ENCODE results near the gene KCP. TPM values are rescaled to one million over a fixed set of nuclear protein-coding genes. Genes with fewer than 3 reads are reported as not detected.

The KCP gene
- total RNA-seq, 6 experiments from 2014 or later = 0.10 to 0.22 (median 0.12) TPM; not detected in 2

DNA sequence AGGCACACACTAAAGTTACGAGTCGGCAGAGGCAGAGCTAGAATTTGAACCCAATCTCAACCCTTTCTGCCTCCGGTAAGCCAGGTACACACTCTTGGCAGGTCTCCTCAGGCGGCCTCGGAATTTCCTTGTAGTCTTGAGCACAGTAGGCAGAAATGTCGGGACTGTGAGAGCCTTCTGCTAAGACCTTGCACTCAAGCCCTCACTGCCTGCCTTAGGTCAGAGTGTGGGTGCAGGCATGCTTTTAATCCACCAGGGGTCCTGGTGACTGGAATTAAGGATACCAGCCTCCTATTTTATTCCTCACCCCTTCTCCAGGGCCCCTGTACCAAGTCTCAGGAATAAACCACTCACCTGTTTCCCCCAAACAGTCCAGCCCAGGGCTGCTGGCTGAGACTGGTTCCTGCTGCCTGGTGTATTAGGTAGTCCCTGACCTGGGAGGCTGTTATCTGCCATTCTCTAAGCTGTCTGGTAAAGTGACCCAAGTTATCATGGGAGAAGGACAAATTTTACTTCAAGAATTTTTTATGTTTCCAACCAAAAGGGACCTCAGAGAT is 47.0 kb downstream of the KCP start:
- DNase-seq (peak in 1 of 3 donors; percentile 42), ATAC-seq (peak; percentile 35 to 55 (median 51))
- peak overlapping the region; percentile 77 to 97 (median 83) for H3K4me3 ChIP-seq
- WGBS (ENCODE audit: insufficient coverage, low coverage, low lambda C conversion rate, missing lambda C conversion rate) = 4% methylated on average over 3 of the region's 6 CpGs
- H3K9me3 ChIP-seq = no peaks in the 10 kb centered on the region
- peaks cover 0 to 12% (median 8%) of the 10 kb centered on the region in 4 donors for H3K4me1 ChIP-seq
- peaks cover 0 to 7% (median 0%) of the 10 kb centered on the region in 4 donors for H3K36me3 ChIP-seq
- no peaks in the 10 kb centered on the region for H3K27me3 ChIP-seq
- no peak for TF ChIP-seq POLR2A (IDR thresholded peaks at IDR 0.05)
- TF ChIP-seq, protein P1, sequence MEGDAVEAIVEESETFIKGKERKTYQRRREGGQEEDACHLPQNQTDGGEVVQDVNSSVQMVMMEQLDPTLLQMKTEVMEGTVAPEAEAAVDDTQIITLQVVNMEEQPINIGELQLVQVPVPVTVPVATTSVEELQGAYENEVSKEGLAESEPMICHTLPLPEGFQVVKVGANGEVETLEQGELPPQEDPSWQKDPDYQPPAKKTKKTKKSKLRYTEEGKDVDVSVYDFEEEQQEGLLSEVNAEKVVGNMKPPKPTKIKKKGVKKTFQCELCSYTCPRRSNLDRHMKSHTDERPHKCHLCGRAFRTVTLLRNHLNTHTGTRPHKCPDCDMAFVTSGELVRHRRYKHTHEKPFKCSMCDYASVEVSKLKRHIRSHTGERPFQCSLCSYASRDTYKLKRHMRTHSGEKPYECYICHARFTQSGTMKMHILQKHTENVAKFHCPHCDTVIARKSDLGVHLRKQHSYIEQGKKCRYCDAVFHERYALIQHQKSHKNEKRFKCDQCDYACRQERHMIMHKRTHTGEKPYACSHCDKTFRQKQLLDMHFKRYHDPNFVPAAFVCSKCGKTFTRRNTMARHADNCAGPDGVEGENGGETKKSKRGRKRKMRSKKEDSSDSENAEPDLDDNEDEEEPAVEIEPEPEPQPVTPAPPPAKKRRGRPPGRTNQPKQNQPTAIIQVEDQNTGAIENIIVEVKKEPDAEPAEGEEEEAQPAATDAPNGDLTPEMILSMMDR (IDR thresholded peaks at IDR 0.05) = peak; percentile 20 to 48 (median 40)
- H3K27ac ChIP-seq = peak overlapping the region in 2 of 3 donors; percentile 50 to 78
- intact Hi-C loops (cut with DNase I) = no loop called here

DNA sequence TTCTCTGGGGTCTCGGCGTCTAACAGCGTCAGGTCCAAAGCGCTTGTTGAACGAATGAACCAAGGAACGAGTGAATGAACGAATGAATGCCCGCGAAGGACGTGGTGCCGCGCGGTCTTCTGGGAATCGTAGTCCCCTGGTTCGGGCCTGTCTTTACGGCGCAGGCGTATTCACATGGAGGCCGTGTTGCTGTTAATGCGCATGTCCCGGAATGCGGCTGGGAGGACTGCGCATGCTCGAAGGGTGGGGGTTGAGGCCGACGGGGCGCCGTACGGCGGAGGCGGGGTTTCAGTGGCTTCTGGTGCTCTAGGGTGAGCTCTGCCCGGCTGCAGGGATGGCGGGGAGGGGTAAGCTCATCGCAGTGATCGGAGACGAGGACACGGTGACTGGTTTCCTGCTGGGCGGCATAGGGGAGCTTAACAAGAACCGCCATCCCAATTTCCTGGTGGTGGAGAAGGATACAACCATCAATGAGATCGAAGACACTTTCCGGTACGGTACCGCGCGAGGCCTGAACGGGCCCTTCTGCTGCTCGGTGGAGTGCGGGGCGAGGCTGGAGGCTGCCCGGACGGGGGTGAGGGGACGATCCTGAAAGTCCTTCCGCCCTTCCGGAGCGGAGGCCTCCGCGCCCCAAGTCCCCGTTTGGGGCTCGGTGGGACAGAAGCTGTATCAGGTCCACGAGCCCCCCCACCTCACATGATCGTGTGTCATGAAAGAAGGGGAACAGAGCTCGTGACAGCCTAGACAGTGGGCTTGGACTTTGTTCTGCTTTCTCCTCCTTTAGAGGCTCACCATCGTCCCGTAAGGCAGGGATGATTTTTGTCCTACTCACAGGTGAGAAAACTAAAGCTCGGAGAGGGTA is 47.7 kb downstream of the KCP start, which contains the start of gene ATP6V1F:
Gene ATP6V1F (plus strand): TSS at position 286 of the 862 bp plus-strand sequence. CDS start 49 bp downstream, at position 335.
- H3K9me3 ChIP-seq = no peaks in the 10 kb centered on the region
- DNase-seq (peak; percentile 97 to 98 (median 98)), ATAC-seq (peak; percentile 94 to 97 (median 95))
- H3K4me1 ChIP-seq = peaks cover 0 to 12% (median 8%) of the 10 kb centered on the region in 4 donors
- H3K36me3 ChIP-seq = peaks cover 0 to 7% (median 0%) of the 10 kb centered on the region in 4 donors
- peak within 1 kb of the TSS; percentile 46 to 78 (median 50) for H3K27ac ChIP-seq
- H3K4me3 ChIP-seq = peak within 1 kb of the TSS; percentile 77 to 97 (median 83)
- TF ChIP-seq, protein P1 (IDR thresholded peaks at IDR 0.05) = peak in 1 of 4 donors; percentile 13
- TF ChIP-seq POLR2A (IDR thresholded peaks at IDR 0.05) = peak; percentile 82
- 0% methylated on average over 22 of the region's 65 CpGs for WGBS (ENCODE audit: insufficient coverage, low coverage, low lambda C conversion rate, missing lambda C conversion rate)
- intact Hi-C loops (cut with DNase I) = no loop called here
- no peaks in the 10 kb centered on the region for H3K27me3 ChIP-seq

DNA sequence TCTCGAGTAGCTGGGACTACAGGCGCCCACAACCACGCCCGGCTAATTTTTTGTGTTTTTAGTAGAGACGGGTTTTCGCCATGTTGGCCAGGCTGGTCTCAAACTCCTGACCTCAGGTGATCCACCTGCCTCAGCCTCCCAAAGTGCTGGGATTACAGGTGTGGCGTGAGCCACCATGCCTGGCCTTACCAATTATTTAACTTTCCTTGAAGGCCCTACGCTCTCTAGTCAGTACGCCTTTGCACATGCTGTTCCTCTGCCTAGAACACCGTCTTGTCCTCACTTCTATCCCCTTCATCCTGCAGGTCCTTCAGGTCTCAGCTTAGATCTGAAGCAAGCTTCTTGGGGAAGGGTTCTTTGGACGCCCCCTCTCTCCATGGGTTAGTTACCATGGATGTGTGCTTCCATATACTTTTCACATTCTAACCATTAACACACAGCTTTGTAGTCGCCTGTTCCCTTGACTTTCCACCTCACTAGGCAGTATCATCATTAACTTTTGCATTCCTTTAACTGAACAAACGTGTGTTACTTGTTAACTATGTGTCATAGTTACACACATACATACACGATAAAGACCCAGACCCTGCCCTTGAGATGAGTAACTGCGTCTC is 48.4 kb downstream of the KCP start:
- H3K4me3 ChIP-seq = peak overlapping the region in 2 of 3 donors; percentile 77 to 97
- TF ChIP-seq POLR2A (IDR thresholded peaks at IDR 0.05) = no peak
- TF ChIP-seq, protein P1 (IDR thresholded peaks at IDR 0.05) = no peak
- ATAC-seq = no peak
- peaks cover 0 to 7% (median 0%) of the 10 kb centered on the region in 4 donors for H3K36me3 ChIP-seq
- peaks cover 0 to 12% (median 8%) of the 10 kb centered on the region in 4 donors for H3K4me1 ChIP-seq
- H3K9me3 ChIP-seq = no peaks in the 10 kb centered on the region
- whole genome bisulfite sequencing (ENCODE audit: insufficient coverage, low coverage, low lambda C conversion rate, missing lambda C conversion rate) = 44% methylated on average over 7 of the region's 15 CpGs
- no peaks in the 10 kb centered on the region for H3K27me3 ChIP-seq
- intact Hi-C loops (cut with DNase I) = no loop called here
- no peak for DNase-seq
- no peak overlapping the region for H3K27ac ChIP-seq

DNA sequence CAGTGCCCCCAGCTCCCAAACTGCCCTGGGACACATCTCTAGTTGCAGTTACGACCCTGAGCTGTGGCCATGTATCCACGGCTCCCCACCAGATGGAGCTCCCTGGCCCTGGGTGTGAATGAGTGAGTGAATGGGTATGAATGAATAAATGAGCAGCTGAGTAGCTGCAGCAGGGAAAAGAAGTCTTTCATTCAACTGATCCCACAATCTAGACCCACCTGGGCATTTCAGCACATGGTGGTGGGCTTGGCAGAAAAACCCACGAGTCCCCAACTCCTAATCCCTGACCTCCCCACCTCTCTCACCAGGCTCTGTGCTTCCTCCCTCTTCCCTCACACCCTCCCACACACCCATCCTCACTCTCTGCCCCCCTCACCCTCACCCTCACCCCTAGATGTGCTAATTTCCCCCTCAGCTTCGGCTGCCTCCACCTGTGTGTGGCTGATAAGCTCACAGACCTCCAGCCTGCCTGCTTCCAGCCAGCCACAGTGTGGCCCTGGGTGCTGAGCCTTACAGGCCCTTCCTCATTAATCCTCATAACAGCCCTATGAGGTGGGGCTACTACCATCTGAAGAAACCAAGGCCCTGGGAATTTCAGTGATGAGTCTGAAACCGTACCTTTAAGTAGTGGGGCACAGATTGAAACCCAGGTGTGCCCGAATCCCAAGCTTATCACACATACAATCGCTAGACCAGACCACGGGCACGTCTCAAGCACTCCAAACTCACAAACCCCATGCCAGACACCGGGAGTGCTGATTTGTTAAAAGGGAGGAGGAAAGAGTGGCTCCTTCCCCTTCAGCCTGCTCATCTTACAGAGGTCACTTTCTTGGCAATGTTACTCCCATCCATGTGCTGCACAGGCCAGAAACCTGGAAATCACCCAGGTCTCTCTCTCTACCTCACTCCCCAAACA is 50.1 kb downstream of the KCP start:
- no peak for ATAC-seq
- TF ChIP-seq POLR2A (IDR thresholded peaks at IDR 0.05) = no peak
- TF ChIP-seq, protein P1 (IDR thresholded peaks at IDR 0.05) = no peak
- Histone ChIP-seq H3K9me3 (no peaks in the 10 kb centered on the region), H3K27me3 (no peaks in the 10 kb centered on the region), H3K36me3 (peaks cover 0 to 2% (median 0%) of the 10 kb centered on the region in 4 donors), H3K27ac (no peak overlapping the region), H3K4me1 (peaks cover 0 to 12% (median 8%) of the 10 kb centered on the region in 4 donors), H3K4me3 (no peak overlapping the region)
- intact Hi-C loops (cut with DNase I) = no loop called here
- 40% methylated on average over 5 of the region's 10 CpGs for WGBS (ENCODE audit: insufficient coverage, low coverage, low lambda C conversion rate, missing lambda C conversion rate)
- DNase-seq = no peak
